ES-I3 (cell line): Measurements from ENCODE around the gene SMIM12.
"Not testable (repeated sequence)": the region's sequence is repeated elsewhere in the genome, so short reads cannot be mapped to it uniquely, and the experiment has no call there.

Source experiments
- H3K36me3 ChIP-seq: 2 replicates; pipeline ENCODE4 v1.6.1; 2013; ENCODE audit warnings: mild to moderate bottlenecking, low read length, control low read depth, moderate library complexity; ENCODE audit not compliant: insufficient read depth
- H3K4me1 ChIP-seq: 2 replicates; pipeline ENCODE4 v1.6.1; 2013; ENCODE audit warnings: mild to moderate bottlenecking, control low read depth, low read length; ENCODE audit not compliant: insufficient read depth
- H3K9ac ChIP-seq: 2 replicates; pipeline ENCODE4 v1.6.1; 2013; ENCODE audit warnings: low read depth, mild to moderate bottlenecking, low read length, moderate library complexity
- H3K9me3 ChIP-seq: 2 replicates; pipeline ENCODE4 v1.6.1; 2013; ENCODE audit warnings: mild to moderate bottlenecking, low read length, moderate library complexity; ENCODE audit not compliant: control insufficient read depth, insufficient read depth

Gene SMIM12

GRCh38 chr1:34816778-34817177 lies 42.8 kb downstream of the SMIM12 start:
- Histone ChIP-seq H3K4me1 (no peaks in the 10 kb centered on the region), H3K36me3 (no peaks in the 10 kb centered on the region), H3K9ac (no peak overlapping the region), H3K9me3 (no peaks in the 10 kb centered on the region)

- no peak overlapping the region for H3K9ac ChIP-seq
- H3K36me3 ChIP-seq, result no peaks in the 10 kb centered on the region
- H3K4me1 ChIP-seq, result no peaks in the 10 kb centered on the region
- H3K9me3 ChIP-seq, result no peaks in the 10 kb centered on the region
Measured at GRCh38 chr1:34816332-34816731, 43.2 kb downstream of the SMIM12 start.

DNA sequence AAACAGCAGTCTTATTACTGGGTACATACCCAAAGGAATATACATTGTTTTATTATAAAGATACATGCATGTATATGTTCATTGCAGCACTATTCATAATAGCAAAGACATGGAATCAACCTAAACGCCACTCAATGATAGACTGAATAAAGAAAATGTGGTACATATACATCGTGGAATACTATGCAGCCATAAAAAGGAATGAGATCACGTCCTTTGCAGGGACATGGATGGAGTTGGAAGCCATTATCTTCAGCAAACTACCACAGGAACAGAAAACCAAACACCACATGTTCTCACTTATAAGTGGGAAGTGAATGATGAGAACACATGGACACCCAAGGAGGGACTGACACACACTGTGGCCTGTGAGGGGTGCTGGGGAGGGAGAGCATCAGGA lies 48.8 kb downstream of the SMIM12 start:
- not testable (repeated sequence) for H3K9me3 ChIP-seq, H3K4me1 ChIP-seq, H3K9ac ChIP-seq, H3K36me3 ChIP-seq

GRCh38 chr1:34808051-34808810 lies 51.3 kb downstream of the SMIM12 start:
- Histone ChIP-seq H3K9me3 (no peaks in the 10 kb centered on the region), H3K4me1 (no peaks in the 10 kb centered on the region), H3K9ac (no peak overlapping the region), H3K36me3 (no peaks in the 10 kb centered on the region)

DNA sequence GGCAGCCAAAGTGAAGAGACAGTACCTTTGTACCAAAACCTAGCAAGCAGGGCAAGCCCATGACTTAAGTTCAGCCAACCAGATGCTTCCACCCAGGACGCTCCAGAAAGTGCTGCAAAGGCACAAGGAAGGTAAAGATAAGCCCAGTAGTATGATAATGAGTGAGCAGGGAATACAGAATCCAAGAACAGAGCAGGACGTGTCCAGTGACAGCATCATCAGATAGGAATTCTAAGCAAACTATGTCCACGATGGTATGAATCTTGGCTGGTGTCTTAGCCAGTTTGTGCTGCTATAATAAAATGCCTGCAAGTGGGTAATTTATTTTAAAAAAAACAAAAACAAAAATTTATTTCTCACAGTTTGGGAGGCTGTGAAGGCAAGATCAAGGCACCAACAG lies 53.2 kb downstream of the SMIM12 start:
- H3K4me1 ChIP-seq, result no peaks in the 10 kb centered on the region
- H3K9me3 ChIP-seq, result no peaks in the 10 kb centered on the region
- no peaks in the 10 kb centered on the region for H3K36me3 ChIP-seq
- no peak overlapping the region for H3K9ac ChIP-seq

GRCh38 chr1:34803770-34804169 lies 55.8 kb downstream of the SMIM12 start:
- Histone ChIP-seq H3K4me1 (no peaks in the 10 kb centered on the region), H3K9ac (no peak overlapping the region), H3K36me3 (no peaks in the 10 kb centered on the region), H3K9me3 (no peaks in the 10 kb centered on the region)
